ENCODE results near the gene SLC25A6. TPM values are rescaled to one million over a fixed set of nuclear protein-coding genes. Genes with fewer than 3 reads are reported as not detected.

The SLC25A6 gene
- total and polyA plus RNA-seq, 9 donors, result 105 to 703 (median 519) TPM

DNA sequence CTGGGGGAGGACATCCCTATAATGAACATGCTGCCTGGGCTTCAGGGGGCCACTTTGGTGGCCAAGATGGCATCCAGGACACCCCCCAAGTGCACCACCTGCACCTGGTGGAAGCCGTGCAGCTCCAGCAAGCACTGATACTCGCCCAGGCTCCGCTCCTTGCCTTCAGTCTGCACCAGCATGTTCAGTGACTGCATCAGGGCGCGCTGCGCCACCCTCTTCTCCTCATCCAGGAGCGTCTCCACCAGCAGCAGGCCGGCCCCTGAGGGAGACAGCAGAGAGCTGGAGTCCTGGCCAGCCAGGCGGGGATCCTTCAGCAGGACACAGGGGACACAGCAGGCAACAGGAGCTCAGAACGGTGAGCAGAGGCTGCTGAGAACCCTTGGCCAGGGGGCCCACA is 11.3 kb upstream of the SLC25A6 start:
- Histone ChIP-seq H3K27me3 (no peaks in the 10 kb centered on the region), H3K4me3 (no peak overlapping the region), H3K4me1 (ENCODE audit: insufficient read depth) (no peaks in the 10 kb centered on the region), H3K9me3 (peaks cover 0 to 3% of the 10 kb centered on the region in 2 donors), H3K36me3 (no peaks in the 10 kb centered on the region), H3K27ac (no peak overlapping the region)
- peak in 3 of 5 donors; percentile 10 to 26 (median 10) for DNase-seq
- intact Hi-C loops (cut with DNase I), result no loop called here
- WGBS, 3 donors, result 97 to 99% (median 97%) methylated on average over 10 of the region's 10 CpGs
- TF ChIP-seq POLR2A (IDR thresholded peaks at IDR 0.05), result no peak
- TF ChIP-seq, protein P1, sequence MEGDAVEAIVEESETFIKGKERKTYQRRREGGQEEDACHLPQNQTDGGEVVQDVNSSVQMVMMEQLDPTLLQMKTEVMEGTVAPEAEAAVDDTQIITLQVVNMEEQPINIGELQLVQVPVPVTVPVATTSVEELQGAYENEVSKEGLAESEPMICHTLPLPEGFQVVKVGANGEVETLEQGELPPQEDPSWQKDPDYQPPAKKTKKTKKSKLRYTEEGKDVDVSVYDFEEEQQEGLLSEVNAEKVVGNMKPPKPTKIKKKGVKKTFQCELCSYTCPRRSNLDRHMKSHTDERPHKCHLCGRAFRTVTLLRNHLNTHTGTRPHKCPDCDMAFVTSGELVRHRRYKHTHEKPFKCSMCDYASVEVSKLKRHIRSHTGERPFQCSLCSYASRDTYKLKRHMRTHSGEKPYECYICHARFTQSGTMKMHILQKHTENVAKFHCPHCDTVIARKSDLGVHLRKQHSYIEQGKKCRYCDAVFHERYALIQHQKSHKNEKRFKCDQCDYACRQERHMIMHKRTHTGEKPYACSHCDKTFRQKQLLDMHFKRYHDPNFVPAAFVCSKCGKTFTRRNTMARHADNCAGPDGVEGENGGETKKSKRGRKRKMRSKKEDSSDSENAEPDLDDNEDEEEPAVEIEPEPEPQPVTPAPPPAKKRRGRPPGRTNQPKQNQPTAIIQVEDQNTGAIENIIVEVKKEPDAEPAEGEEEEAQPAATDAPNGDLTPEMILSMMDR (IDR thresholded peaks at IDR 0.05), result no peak
- TF ChIP-seq EP300 (IDR thresholded peaks at IDR 0.05), result no peak

- TF ChIP-seq, protein P1 (IDR thresholded peaks at IDR 0.05), result no peak
- TF ChIP-seq EP300 (IDR thresholded peaks at IDR 0.05) (no peak), POLR2A (IDR thresholded peaks at IDR 0.05) (no peak)
- Histone ChIP-seq H3K36me3 (no peaks in the 10 kb centered on the region), H3K27ac (no peak overlapping the region), H3K9me3 (peaks cover 0 to 3% of the 10 kb centered on the region in 2 donors), H3K4me3 (no peak overlapping the region), H3K27me3 (no peaks in the 10 kb centered on the region), H3K4me1 (ENCODE audit: insufficient read depth) (no peaks in the 10 kb centered on the region)
- peak in 3 of 5 donors; percentile 15 to 31 (median 16) for DNase-seq
- WGBS, 3 donors, result 83 to 88% (median 83%) methylated on average over 30 of the region's 30 CpGs
- intact Hi-C loops (cut with DNase I), result no loop called here
Observed at GRCh38 chrX:1401611-1402430, 9.9 kb upstream of the SLC25A6 start.

GRCh38 chrX:1400742-1401471 is 9.0 kb upstream of the SLC25A6 start:
- TF ChIP-seq POLR2A (IDR thresholded peaks at IDR 0.05) (no peak), EP300 (IDR thresholded peaks at IDR 0.05) (no peak)
- TF ChIP-seq, protein P1 (IDR thresholded peaks at IDR 0.05), result no peak
- intact Hi-C loops (cut with DNase I), result no loop called here
- Histone ChIP-seq H3K27ac (no peak overlapping the region), H3K4me3 (no peak overlapping the region), H3K9me3 (peaks cover 0 to 3% of the 10 kb centered on the region in 2 donors), H3K27me3 (no peaks in the 10 kb centered on the region), H3K36me3 (no peaks in the 10 kb centered on the region), H3K4me1 (ENCODE audit: insufficient read depth) (no peaks in the 10 kb centered on the region)
- DNase-seq, result peak in 3 of 5 donors; percentile 18 to 36 (median 21)
- 69 to 86% (median 84%) methylated on average over 27 of the region's 27 CpGs for WGBS, 3 donors

- no peak overlapping the region for H3K27ac ChIP-seq
- intact Hi-C loops (cut with DNase I), result no loop called here
- no peaks in the 10 kb centered on the region for H3K4me1 ChIP-seq (ENCODE audit: insufficient read depth)
- DNase-seq, result peak in 2 of 5 donors; percentile 9 to 21
- no peaks in the 10 kb centered on the region for H3K36me3 ChIP-seq
- H3K27me3 ChIP-seq, result no peaks in the 10 kb centered on the region
- no peaks in the 10 kb centered on the region for H3K9me3 ChIP-seq
- 85 to 95% (median 93%) methylated on average over 12 of the region's 12 CpGs for WGBS, 3 donors
- no peak overlapping the region for H3K4me3 ChIP-seq
- TF ChIP-seq EP300 (IDR thresholded peaks at IDR 0.05), result no peak
- TF ChIP-seq POLR2A (IDR thresholded peaks at IDR 0.05), result no peak
- TF ChIP-seq, protein P1 (IDR thresholded peaks at IDR 0.05), result no peak
Observed at GRCh38 chrX:1400049-1400448, 8.1 kb upstream of the SLC25A6 start.

Data from ovary (tissue), 9 donors.